Smooth muscle cell of the brain vasculature (primary cell): ENCODE data around the gene HOMER3.
"Not testable (repeated sequence)": the region's sequence is repeated elsewhere in the genome, so short reads cannot be mapped to it uniquely, and the experiment has no call there.

Experiments used
- DNase-seq: peaks from one replicate; pipeline ENCODE4 v3.0.0-alpha.2; 2012; ENCODE audit warnings: low read depth, low spot score

HOMER3 gene

DNA sequence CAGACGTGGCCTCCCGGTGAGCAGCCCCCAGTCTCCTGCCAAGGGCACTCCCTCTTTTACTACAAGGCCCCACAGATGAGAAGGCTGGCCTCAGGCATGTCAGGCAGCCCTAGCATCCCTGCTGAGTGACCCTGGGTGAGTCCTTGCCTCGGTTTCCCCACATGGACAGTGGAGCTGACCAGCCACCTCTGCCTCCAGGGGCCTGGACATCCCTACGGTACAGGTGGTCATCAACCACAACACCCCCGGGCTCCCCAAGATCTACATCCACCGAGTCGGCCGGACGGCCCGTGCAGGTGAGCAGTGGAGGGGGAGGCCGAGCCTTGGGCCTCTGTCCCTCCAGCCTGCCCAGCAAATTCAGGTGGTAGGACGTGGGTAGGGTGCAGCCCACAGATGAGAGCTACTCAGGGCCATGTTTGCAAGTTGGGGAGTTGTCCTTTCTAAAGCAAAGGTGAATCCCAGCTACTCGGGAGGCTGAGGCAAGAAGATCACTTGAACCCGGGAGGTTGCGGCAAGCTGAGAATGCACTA lies 16.3 kb downstream of the HOMER3 start:
- no peak for DNase-seq

- DNase-seq, result no peak
Measured at GRCh38 chr19:18922228-18922985, 18.6 kb downstream of the HOMER3 start.

DNA sequence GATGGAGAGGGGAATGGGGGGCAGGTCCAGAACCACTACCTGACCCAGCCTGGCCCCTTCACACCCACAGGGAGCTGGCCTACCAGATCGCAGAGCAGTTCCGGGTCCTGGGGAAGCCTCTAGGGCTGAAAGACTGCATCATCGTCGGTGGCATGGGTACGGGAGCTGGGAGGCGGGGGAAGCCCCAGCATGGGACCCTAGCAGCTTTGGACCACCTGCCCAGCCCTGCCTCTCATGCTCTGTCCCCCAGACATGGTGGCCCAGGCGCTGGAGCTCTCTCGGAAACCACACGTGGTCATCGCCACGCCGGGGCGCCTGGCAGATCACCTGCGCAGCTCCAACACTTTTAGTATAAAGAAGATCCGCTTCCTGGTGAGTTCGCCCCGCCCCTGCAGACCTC lies 19.4 kb downstream of the HOMER3 start:
- no peak for DNase-seq

- no peak for DNase-seq
Measured at GRCh38 chr19:18920400-18920799, 20.6 kb downstream of the HOMER3 start.

DNA sequence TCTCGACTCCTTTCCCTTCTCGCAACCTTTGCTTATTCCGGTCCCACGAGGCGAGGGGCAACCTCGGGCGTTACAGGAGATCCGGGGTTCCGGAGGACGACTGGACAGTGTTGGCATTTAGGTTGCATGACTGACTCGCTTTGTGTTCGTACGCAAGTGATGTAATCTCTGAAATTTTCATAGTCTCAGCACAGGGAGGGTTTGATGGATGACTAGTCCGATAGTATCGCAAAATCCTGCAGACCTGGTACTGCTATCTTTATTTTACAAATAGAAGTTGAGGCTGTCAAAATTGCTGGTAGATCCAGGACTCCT lies 21.2 kb downstream of the HOMER3 start:
- no peak for DNase-seq

GRCh38 chr19:18919086-18919899 lies 21.7 kb downstream of the HOMER3 start, which contains the start of the genes COPE and DDX49:
COPE (minus strand) TSS chr19:18919387; CDS start chr19:18919348, 39 bp downstream.
DDX49 (plus strand) TSS chr19:18919715; CDS start chr19:18919742, 27 bp downstream.
- DNase-seq, result peak; percentile 99

GRCh38 chr19:18917593-18917992 lies 23.4 kb downstream of the HOMER3 start:
- not testable (repeated sequence) for DNase-seq

DNA sequence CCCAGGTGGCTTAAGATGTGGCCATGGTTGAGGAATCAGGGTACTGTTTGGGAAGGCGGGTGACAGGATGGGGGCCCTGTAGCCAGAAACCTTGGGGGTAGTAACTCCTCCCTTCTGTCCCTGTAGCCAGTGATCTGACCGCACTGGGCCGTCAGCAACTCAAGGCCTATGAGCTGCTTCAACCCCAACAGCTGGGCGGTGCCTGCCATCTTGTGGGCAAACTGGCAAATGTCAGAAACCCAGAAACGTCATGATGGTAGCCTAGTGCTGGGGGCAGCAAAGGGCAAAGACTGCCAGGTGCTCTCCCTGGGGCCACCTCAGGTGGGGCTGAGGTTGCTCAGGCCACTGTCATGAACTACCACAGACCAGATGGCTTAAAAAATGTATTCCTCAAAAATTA lies 25.4 kb downstream of the HOMER3 start:
- DNase-seq, result no peak

- no peak for DNase-seq
Measured at GRCh38 chr19:18913466-18913865, 27.6 kb downstream of the HOMER3 start.

GRCh38 chr19:18912933-18913332 lies 28.1 kb downstream of the HOMER3 start:
- DNase-seq, result no peak

DNA sequence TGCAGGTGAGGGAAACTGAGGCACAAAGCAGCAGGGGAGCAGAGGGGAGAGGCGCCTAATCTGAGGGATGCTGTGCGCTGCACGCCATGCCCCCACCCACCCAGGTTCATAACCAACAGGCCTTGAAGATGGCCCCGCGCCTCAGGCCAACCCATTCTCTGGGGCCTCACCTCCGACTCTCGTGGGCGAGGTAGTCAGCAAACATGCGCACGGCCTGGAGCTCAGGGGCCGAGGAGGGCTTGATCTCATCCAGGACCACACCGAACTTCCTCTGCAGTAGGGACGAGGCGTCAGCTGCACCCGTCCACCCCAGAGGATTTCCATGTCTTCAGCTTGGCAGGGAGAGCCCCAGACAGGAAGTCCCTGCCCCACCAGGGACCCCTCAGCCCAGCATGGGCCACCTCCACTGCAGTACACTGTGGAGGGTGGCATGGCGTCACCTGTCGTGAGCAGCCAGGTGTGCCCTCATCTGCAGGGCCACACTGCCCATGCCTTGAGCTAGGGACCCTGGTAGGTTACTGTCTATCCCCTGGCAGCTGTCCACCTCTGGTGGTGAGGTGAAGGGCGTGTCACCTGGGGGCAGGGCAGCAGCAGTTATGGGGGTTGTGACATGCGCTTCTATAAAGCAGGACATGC lies 30.1 kb downstream of the HOMER3 start:
- DNase-seq, result no peak

DNA sequence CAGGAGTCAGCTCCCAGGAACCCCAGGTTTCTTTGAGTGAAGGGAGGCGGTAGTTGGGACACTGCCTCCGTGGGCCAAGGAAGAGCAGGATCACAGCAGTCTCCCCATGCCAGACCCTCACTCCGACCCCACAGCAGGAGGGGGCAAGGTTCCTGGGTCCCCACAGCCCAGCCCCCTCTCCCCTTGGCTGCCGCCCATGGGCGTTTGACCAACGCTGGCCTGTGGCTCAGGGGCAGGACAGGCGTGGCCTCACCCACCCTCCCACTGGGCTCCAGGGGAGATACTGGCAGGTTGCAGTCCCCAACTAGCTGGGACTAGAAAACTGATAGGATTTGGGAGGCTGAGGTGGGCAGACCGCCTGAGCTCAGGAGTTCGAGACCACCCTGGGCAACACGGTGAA lies 31.0 kb downstream of the HOMER3 start:
- DNase-seq, result no peak

- DNase-seq, result no peak
Measured at GRCh38 chr19:18908917-18909619, 31.9 kb downstream of the HOMER3 start.

DNA sequence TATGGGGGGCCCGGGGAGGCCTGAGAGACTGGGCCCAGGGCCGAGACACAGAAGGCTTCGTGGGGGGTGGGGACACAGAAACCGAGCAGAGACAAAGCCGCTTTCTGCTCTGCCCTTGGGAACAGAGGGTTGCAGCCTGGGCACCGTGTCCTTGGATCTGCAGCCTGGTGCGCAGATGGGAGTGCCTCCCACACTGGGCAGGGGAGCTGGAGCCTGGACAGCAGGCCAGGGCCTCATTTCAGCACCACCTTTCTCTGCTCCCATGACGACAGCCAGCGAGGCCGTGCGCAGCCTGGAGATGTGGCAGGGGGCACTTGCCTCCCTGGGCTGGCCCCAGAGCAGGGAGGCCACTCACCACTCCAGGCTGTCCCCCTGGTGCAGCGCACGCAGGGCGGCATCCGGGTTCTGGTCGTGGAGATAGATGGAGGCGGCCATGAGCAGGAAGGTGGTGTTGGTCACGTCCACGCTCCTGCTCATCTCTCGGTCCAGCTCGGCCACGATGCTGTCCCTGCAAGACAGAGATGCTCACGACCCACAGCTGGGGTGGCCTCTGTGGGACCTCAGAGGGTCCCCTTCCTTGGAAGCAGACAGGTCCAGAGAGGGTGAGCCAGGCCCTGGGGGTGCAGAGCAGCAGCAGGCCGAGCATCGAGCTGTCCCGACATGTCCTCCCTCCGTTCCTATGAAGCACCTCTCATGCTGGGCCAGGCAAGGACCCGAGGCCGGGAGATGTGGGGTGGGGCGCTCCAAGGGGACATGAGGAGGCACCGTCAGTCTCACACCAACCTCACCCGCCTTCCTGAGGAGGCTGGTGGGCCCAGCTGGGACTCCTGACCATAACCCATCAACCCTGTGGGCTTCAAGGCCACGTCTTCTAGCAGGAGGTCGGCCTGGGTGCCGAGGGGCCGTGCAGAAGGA lies 34.2 kb downstream of the HOMER3 start:
- DNase-seq, result no peak

DNA sequence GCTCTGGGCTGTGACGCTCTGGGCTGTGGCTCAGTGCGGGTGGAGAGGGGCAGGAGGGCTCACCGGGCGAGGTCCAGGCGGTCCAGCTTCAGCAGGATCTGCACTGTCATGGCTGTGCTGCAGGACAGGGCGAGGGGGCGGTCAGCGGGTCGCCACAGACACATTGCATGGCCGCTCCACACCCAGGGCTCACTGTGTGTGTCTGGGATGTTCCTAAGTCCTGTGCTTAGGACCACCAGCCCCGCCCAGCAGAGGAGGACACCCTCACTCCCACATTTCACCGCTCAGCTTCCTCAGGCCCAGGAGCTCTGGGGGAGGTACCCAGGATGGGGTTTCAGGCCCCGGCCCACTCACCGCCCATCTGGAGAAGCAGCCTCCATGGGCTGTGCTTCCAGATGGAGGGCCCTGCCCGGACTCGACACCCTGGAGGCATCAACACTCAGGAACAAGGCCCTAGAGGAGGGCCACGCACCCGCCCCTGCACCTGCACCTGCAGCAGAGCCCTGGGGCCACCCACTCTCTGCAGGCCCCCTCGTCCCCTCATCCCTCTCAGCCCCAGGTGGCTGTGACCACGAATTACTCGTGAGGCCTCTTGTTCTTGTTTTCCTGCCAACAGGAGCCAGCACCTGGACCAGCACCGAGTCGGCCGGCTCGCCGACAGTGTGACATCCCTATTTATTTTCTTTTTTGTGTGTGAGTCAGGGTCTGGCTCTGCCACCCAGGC lies 35.3 kb downstream of the HOMER3 start:
- no peak for DNase-seq

DNA sequence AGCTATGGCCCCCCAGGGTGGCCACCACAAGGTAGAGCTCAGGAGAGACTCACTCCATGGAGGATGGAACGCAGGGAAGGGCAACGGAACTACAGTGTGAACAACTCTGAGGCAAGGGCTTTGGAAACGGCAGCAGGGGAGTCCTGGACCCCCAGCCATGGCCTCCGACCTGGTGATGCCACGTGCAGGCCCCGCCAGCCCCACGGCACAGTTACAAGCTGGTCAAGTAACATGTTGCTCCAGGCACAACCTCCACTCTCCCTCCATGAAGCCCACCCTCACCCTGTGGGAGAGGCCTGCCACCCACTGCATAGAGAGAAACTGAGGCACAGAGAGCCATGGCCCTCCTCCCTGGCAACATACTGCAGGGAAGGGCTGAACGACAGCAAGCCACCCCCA lies 36.0 kb downstream of the HOMER3 start:
- DNase-seq, result no peak

GRCh38 chr19:18904334-18905057 lies 36.5 kb downstream of the HOMER3 start:
- no peak for DNase-seq

GRCh38 chr19:18903156-18904037 lies 37.6 kb downstream of the HOMER3 start:
- DNase-seq, result no peak
